Kidney epithelial cell (primary cell): ENCODE data around the gene CTR9. TPM values are rescaled to one million over a fixed set of nuclear protein-coding genes. Genes with fewer than 3 reads are reported as not detected.

Experiments used
- DNase-seq: peaks from one replicate; pipeline ENCODE4 v3.0.0-alpha.2; 2010; ENCODE audit warnings: low read depth
- H3K27me3 ChIP-seq: 2 replicates; pipeline ENCODE4 v1.6.0; 2011; ENCODE audit warnings: low read length; ENCODE audit not compliant: control insufficient read depth, insufficient read depth
- H3K36me3 ChIP-seq: 2 replicates; pipeline ENCODE4 v1.5.1; 2011; ENCODE audit warnings: low read length; ENCODE audit not compliant: control insufficient read depth, insufficient read depth
- H3K4me3 ChIP-seq: 2 replicates; pipeline ENCODE4 v1.5.1; 2011; ENCODE audit warnings: low read depth, mild to moderate bottlenecking, control low read depth, low read length
- total RNA-seq: library from RNA; depleted of rRNA; stranded (reverse); fragments of >200 nt; gene quantifications from 2 replicates; pipeline ENCODE4 v1.2.3, GENCODE V29; 2015
- TF ChIP-seq, protein P1 (sequence below): IDR thresholded peaks from 2 replicates; pipeline ENCODE4 v1.5.1; 2011; ENCODE audit warnings: mild to moderate bottlenecking, moderate library complexity, low read length, control low read depth, inconsistent platforms; ENCODE audit not compliant: insufficient read depth, poor library complexity, severe bottlenecking

Gene CTR9
- total RNA-seq, 1 donor from 2014 or later, result 23.1 TPM

DNA sequence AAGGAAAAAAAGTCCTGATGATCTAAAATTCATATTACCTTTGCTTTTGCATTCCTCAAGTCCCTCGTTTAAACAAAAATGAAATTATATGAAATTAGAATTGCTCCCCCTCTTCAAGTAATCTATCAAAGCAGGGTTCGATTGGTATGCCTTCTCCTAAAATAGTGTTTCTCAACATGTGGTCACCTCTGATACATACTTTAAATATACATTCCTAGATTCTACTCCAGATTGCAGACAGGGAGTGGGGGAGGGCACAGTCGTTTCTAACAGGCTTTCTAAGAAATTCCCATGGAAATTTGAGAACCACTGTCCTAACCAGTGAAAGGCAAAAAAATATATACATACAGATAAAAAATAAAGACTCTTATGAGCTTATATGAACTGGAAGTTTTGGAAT is 34.9 kb upstream of the CTR9 start:
- TF ChIP-seq, protein P1, sequence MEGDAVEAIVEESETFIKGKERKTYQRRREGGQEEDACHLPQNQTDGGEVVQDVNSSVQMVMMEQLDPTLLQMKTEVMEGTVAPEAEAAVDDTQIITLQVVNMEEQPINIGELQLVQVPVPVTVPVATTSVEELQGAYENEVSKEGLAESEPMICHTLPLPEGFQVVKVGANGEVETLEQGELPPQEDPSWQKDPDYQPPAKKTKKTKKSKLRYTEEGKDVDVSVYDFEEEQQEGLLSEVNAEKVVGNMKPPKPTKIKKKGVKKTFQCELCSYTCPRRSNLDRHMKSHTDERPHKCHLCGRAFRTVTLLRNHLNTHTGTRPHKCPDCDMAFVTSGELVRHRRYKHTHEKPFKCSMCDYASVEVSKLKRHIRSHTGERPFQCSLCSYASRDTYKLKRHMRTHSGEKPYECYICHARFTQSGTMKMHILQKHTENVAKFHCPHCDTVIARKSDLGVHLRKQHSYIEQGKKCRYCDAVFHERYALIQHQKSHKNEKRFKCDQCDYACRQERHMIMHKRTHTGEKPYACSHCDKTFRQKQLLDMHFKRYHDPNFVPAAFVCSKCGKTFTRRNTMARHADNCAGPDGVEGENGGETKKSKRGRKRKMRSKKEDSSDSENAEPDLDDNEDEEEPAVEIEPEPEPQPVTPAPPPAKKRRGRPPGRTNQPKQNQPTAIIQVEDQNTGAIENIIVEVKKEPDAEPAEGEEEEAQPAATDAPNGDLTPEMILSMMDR, result no peak
- Histone ChIP-seq H3K36me3 (no peaks in the 10 kb centered on the region), H3K4me3 (no peak overlapping the region), H3K27me3 (no peaks in the 10 kb centered on the region)
- DNase-seq, result no peak

DNA sequence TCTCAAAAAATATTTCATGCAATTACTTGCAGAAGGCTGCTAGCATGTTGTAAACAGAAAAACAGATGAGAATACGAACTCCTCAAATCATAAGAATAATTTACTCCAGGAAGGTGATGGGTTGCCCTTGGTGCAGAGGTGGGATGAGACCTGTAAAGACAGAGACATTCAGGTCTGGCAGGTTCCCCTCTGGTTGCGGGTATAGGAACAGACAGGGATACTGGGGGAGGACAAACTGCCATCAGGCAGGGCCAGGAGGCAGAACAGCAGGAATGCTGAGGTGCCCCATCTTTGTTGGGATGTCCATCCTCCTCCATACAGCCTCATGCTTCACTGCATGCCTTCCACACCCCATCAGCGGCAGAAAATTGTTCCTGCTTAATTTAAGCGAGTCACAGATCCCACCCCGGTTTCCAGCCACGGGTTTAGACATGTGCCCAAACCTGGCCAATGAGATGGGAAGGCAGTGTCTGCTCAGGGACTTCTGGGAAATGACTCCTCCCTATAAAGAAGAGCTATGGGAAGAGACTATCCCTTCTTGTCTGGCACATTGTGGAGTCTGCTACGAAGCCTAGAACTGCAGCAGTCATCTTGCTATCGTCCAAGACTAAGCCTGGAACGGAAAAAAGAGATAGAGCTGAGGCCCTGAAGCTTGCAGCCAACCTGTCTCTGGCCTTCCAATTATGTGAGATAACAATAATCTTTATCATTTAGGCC is 34.3 kb upstream of the CTR9 start:
- H3K4me3 ChIP-seq, result no peak overlapping the region
- TF ChIP-seq, protein P1, result no peak
- no peak for DNase-seq
- no peaks in the 10 kb centered on the region for H3K36me3 ChIP-seq
- H3K27me3 ChIP-seq, result no peaks in the 10 kb centered on the region

DNA sequence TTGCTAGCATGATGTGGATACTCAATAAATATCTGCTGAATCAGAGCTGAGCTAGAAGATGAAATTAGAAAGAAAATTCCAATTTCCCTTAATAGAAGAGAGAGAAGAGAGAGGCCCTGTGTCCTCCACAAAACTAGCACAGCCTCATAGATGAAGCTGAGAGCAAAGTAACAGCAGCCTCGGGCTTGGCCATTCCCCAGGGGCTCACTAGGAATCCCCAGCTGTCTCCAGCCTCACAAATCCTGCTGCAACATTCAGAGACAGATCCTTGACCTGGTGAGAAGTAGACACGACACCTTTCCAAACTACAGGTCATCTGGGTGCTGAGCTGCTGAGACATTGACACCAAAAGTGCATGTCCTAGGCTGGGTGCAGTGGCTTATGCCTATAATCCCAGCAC is 31.4 kb upstream of the CTR9 start:
- DNase-seq, result no peak
- TF ChIP-seq, protein P1, result no peak
- Histone ChIP-seq H3K4me3 (no peak overlapping the region), H3K27me3 (no peaks in the 10 kb centered on the region), H3K36me3 (no peaks in the 10 kb centered on the region)

DNA sequence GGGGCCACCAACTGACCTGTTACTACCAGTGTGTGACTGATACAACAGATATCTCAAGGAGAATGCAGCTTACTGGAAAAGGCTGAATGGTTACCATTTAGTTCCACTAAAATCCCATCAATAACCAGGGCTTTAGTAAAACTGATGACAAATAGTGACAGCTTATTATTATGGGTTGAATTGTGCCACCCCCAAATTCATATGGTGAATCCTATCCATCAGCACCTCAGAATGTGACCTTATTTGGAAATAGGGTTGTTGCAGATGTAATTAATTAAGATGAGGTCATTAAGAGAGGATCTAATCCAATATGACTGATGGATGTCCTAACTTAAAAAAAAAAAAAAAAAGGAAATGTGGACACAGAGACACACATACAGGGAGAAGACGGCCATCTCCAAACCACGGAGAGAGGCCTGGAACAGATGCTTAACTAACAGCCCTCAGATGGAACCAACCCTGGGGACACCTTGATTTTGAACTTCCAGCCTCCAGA is 30.1 kb upstream of the CTR9 start:
- TF ChIP-seq, protein P1, result no peak
- no peaks in the 10 kb centered on the region for H3K27me3 ChIP-seq
- H3K36me3 ChIP-seq, result no peaks in the 10 kb centered on the region
- DNase-seq, result no peak
- H3K4me3 ChIP-seq, result no peak overlapping the region

DNA sequence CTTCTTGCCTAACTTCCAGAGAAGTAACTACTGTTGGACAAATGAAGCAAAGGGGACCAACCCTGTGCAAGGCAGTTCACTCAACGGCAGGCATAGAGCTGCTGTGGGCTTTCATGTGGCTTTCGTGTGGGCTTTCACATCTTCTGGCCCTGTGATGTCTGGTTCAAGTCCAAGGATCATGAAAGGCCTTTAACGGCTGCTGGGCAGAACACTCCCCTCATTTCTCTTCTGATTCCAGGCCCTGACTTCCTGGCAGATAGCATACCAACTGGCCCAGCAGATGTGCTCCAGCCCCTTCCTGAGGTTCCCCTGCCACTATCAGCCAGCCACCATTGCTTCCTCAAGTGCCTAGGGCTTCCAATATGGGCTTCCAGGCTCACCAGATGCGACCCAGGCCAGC is 28.7 kb upstream of the CTR9 start:
- TF ChIP-seq, protein P1, result no peak
- no peaks in the 10 kb centered on the region for H3K27me3 ChIP-seq

More for the DNA sequence above, 28.7 kb upstream of the CTR9 start:
- no peak for DNase-seq
- Histone ChIP-seq H3K36me3 (no peaks in the 10 kb centered on the region), H3K4me3 (no peak overlapping the region)
